Brain microvascular endothelial cell (primary cell): Measurements from ENCODE around the gene ZNF354C.

Experiments used
- DNase-seq: peaks from one replicate; pipeline ENCODE4 v3.0.0-alpha.2; 2020
- H3K27ac ChIP-seq: fragments of 250-450 bp; sonication (Bioruptor Pico); 2 replicates; pipeline ENCODE4 v1.5.1; 2020; ENCODE audit warnings: mild to moderate bottlenecking, moderate library complexity
- H3K27me3 ChIP-seq: fragments of 250-450 bp; sonication (Bioruptor Pico); replicated peaks from 2 replicates; pipeline ENCODE4 v1.5.1; 2020; ENCODE audit warnings: mild to moderate bottlenecking
- H3K36me3 ChIP-seq: fragments of 250-450 bp; sonication (Bioruptor Pico); replicated peaks from 2 replicates; pipeline ENCODE4 v1.5.1; 2020; ENCODE audit warnings: mild to moderate bottlenecking
- H3K4me3 ChIP-seq: 2 replicates; pipeline ENCODE4 v1.5.1; 2011; ENCODE audit warnings: low read depth, mild to moderate bottlenecking, control low read depth, low read length, moderate library complexity
- in situ Hi-C: cut with HindIII; loops from 2 replicates; pipeline ENCODE4 v1.10.0; 2017; ENCODE audit warnings: low sequenced_read_pairs, low pct_ligation_motif_present
- TF ChIP-seq, protein P1 (sequence below): IDR thresholded peaks from 2 replicates; pipeline ENCODE4 v1.5.1; 2011; ENCODE audit warnings: low read depth, mild to moderate bottlenecking, moderate library complexity, low read length, control low read depth, inconsistent platforms; ENCODE audit errors: missing control alignments

The ZNF354C gene

DNA sequence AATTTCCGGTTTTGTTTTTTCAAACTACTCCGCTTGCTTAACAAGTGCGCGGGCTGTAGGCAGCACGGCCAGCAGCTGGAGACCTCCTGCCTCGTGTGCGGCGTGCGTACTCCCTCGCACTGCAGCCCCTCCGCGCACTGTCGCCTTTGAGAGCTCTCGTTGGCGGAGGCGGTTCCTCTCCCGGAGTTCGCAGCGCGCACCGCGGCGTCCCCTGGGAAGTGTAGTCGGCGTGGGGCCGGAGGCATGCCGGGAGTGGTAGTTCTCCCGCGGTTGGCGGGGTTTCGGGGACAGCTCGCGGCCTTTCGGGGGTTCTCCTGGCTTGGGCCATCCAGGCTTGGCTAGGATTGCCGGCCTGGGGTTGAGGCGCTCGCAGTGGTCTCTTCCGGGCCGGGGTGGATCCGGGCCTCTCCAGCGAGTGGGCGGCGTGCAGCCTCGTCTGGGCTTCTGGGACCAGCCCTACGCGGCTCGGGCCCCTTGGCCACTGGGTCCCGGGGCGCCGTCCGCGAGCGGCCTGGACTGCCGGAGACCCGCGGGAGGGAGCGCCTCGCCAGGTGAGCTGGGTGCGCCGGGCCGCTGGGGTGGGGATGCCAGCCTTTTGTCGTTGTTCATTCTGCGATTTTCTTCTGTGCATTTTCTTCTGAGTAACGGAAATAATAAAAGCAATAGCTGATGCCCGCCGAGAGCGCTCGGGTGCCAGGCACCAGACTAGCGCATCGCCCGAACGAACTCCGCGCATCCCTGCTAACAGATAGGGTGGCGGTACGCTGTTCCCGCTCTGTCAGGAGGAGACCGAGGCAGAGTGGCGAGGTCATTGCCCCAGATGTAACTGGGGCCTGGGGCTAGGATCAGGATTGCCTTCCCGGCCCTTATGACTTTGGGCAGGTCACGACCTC lies at the start of gene ZNF354C:
Gene ZNF354C (plus strand): TSS at position 258 of the 893 bp plus-strand sequence. CDS start 1,696 bp downstream, outside the sequence.
- Histone ChIP-seq H3K27me3 (no peaks in the 10 kb centered on the region), H3K4me3 (peak within 1 kb of the TSS; percentile 72), H3K36me3 (no peaks in the 10 kb centered on the region), H3K27ac (peak within 1 kb of the TSS; percentile 75)
- DNase-seq = peak; percentile 89
- TF ChIP-seq, protein P1, sequence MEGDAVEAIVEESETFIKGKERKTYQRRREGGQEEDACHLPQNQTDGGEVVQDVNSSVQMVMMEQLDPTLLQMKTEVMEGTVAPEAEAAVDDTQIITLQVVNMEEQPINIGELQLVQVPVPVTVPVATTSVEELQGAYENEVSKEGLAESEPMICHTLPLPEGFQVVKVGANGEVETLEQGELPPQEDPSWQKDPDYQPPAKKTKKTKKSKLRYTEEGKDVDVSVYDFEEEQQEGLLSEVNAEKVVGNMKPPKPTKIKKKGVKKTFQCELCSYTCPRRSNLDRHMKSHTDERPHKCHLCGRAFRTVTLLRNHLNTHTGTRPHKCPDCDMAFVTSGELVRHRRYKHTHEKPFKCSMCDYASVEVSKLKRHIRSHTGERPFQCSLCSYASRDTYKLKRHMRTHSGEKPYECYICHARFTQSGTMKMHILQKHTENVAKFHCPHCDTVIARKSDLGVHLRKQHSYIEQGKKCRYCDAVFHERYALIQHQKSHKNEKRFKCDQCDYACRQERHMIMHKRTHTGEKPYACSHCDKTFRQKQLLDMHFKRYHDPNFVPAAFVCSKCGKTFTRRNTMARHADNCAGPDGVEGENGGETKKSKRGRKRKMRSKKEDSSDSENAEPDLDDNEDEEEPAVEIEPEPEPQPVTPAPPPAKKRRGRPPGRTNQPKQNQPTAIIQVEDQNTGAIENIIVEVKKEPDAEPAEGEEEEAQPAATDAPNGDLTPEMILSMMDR = no peak
- in situ Hi-C loops = no loop called here

DNA sequence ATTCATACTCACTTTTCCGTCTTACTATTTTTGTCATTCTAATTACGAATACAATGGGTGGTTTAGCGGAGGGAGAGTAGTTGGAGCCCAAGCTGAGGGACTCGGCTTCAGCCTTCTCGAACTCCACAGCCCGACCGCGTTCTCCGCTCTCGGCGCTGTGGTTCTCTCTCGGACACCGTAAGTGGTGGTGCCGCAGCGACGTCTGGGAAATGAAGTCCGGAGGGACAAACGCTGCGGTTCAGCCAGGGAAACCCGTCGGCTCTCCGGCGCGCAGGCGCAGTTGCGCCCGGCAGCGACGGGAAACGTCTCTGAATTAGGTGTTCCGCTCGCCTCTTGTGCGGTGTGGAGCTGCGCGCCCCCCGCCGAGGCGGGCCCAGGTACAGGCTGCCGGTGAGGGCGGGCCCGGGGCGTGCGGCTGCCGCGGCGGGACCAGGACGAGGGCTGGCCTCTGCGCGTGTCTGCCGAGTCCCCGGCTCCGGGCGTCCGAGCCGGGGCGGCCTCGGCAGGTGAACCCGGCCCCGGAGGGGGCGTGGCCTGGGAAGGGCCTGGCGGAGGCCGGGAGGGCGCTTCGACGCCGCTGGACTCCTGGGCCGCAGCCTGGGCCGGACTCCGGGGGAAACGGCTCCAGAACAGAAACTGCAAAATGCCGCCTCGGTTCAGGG lies 36.5 kb upstream of the ZNF354C start, which contains the start of gene ZNF879:
Gene ZNF879 (plus strand): TSS at position 277 of the 662 bp plus-strand sequence. CDS start 1,201 bp downstream, outside the sequence.
- no peaks in the 10 kb centered on the region for H3K27me3 ChIP-seq
- peak; percentile 94 for DNase-seq
- H3K27ac ChIP-seq = peak within 1 kb of the TSS; percentile 46
- in situ Hi-C loops = no loop called here
- H3K36me3 ChIP-seq = no peaks in the 10 kb centered on the region
- peak within 1 kb of the TSS; percentile 59 for H3K4me3 ChIP-seq
- TF ChIP-seq, protein P1 = no peak

DNA sequence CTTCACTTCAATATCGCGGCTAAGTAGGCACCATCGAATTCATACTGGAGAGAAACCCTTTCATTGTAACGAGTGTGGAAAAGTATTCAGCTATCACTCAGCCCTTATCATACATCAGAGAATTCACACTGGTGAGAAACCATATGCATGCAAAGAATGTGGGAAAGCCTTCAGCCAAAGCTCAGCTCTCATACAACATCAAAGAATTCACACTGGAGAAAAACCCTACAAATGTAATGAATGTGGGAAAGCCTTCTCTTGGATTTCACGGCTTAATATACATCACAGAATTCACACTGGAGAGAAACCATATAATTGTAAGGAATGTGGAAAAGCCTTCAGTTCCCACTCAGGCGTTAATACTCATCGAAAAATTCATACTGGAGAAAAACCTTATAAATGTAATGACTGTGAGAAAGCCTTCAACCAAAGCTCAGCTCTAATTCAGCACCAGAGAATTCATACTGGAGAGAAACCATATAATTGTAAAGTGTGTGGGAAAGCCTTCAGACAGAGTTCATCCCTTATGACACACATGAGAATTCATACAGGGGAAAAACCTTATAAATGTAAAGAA lies 27.1 kb upstream of the ZNF354C start:
- Histone ChIP-seq H3K27me3 (no peaks in the 10 kb centered on the region), H3K27ac (no peak overlapping the region), H3K4me3 (no peak overlapping the region), H3K36me3 (peaks cover 26% of the 10 kb centered on the region)
- in situ Hi-C loops = no loop called here
- TF ChIP-seq, protein P1 = no peak
- no peak for DNase-seq

DNA sequence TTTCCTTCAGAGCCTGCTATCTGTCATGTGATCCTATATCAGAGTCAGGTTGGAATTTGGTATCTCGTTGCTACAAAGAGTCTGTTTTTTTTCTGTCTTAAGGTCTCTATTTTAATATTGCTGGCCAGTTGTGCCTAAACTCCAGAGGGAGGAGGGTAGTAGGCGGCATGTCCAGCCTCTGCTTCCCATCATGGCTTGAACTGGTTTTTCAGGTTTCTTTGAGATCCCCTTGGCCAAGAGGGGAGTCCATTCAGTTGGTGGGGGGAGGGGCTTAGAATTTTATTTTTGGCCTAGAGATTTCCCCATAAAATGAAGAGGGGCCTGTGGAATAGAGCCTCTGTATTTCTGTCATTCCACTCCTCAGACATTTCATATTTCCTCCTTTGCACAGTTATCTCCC lies 15.4 kb upstream of the ZNF354C start:
- Histone ChIP-seq H3K36me3 (no peaks in the 10 kb centered on the region), H3K4me3 (no peak overlapping the region), H3K27ac (no peak overlapping the region), H3K27me3 (no peaks in the 10 kb centered on the region)
- TF ChIP-seq, protein P1 = no peak
- DNase-seq = no peak
- in situ Hi-C loops = no loop called here

DNA sequence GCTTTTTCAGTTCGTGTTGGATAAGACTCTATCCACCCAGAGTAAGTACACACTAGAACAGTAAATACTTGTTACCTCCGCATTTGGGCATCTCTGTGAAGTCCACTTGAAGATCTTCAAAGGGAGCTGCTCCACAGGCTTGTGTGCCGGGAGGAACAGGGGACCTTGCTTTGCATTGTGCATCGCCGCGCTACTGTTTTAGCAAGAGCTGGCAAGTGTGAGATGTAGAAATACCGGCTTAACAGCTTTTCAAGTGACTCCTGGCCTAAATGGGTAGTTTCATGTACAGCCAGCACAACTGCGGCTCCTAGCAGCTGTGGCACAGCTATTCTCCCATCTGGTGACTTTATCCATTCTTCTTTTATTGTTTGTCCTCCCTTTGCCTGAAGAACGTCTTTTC lies 8.4 kb upstream of the ZNF354C start:
- no peak for DNase-seq
- no peak overlapping the region for H3K27ac ChIP-seq
- no peaks in the 10 kb centered on the region for H3K36me3 ChIP-seq
- no peak overlapping the region for H3K4me3 ChIP-seq
- in situ Hi-C loops = no loop called here
- TF ChIP-seq, protein P1 = no peak
- no peaks in the 10 kb centered on the region for H3K27me3 ChIP-seq
